Panc1 (cell line): ENCODE results near the gene LPGAT1. TPM values are rescaled to one million over a fixed set of nuclear protein-coding genes. Genes with fewer than 3 reads are reported as not detected.

Experiments
- ATAC-seq: fragments of 200-7000 bp; cut with Tn5 transposase; 2 replicates; pipeline ENCODE4 v1.9.1; 2020; ENCODE audit warnings: mild to moderate bottlenecking, moderate library complexity
- BruUV-seq: library from RNA; stranded (reverse); fragments of 400-500 nt; replicated peaks from 2 replicates; lab custom pipeline; 2021; lab: Mats Ljungman, UMichigan
- CTCF ChIA-PET: fragments of 300-600 bp; sonication (Branson Sonifier 250); formaldehyde crosslinking; loops from one replicate; lab custom pipeline; 2022; ENCODE audit warnings: antibody characterized with exemption; lab: Charles Lee
- POLR2A ChIA-PET: fragments of 300-600 bp; sonication (Branson Sonifier 250); formaldehyde crosslinking; loops from one replicate; lab custom pipeline; 2022; ENCODE audit warnings: antibody characterized with exemption; lab: Charles Lee
- DNase-seq: peaks from one replicate; pipeline ENCODE4 v3.0.0-alpha.2; 2010; ENCODE audit warnings: low read depth, low spot score
- H3K27ac ChIP-seq: 2 replicates; pipeline ENCODE4 v1.5.1; 2011; ENCODE audit warnings: mild to moderate bottlenecking, low read length, inconsistent platforms
- H3K27me3 ChIP-seq: fragments of 200-500 bp; sonication (Bioruptor generic); 2 replicates; pipeline ENCODE4 v1.6.0; 2014; ENCODE audit warnings: low read length, inconsistent platforms; ENCODE audit not compliant: control insufficient read depth, insufficient read depth
- H3K36me3 ChIP-seq: fragments of 200-500 bp; sonication (Bioruptor generic); 2 replicates; pipeline ENCODE4 v1.5.1; 2014; ENCODE audit warnings: inconsistent platforms, mild to moderate bottlenecking, low read length, moderate library complexity; ENCODE audit not compliant: control insufficient read depth, insufficient read depth
- H3K4me1 ChIP-seq: 2 replicates; pipeline ENCODE4 v1.5.1; 2011; ENCODE audit warnings: inconsistent platforms, mild to moderate bottlenecking, low read length, moderate library complexity; ENCODE audit not compliant: control insufficient read depth, insufficient read depth
- H3K4me3 ChIP-seq, 2 experiments: 2 replicates each; pipeline ENCODE4 v1.5.1; 2011 to 2012; ENCODE audit warnings: low read depth in 2 of 2, low read length in 2 of 2, mild to moderate bottlenecking in 2 of 2, inconsistent platforms in 1 of 2, moderate library complexity in 1 of 2
- H3K9me3 ChIP-seq: fragments of 200-500 bp; sonication (Bioruptor generic); 2 replicates; pipeline ENCODE4 v1.5.1; 2014; ENCODE audit warnings: low read depth, mild to moderate bottlenecking, inconsistent platforms, low read length, moderate library complexity; ENCODE audit not compliant: control insufficient read depth, insufficient read depth
- POLR2AphosphoS5 ChIP-seq: IDR thresholded peaks from 2 replicates; pipeline ENCODE4 v1.6.1; 2012; ENCODE audit warnings: mild to moderate bottlenecking, low read depth, low read length, moderate library complexity
- SIN3A ChIP-seq: IDR thresholded peaks from 2 replicates; pipeline ENCODE4 v1.6.1; 2012; ENCODE audit warnings: low read depth, mild to moderate bottlenecking, low read length, moderate library complexity, borderline replicate concordance; ENCODE audit not compliant: insufficient read depth
- TCF7L2 ChIP-seq: IDR thresholded peaks from 2 replicates; pipeline ENCODE4 v1.6.1; 2011; ENCODE audit warnings: mild to moderate bottlenecking, low read depth, low read length, inconsistent platforms
- in situ Hi-C: cut with HindIII; loops from 2 replicates; pipeline ENCODE4 v1.10.0; 2016; ENCODE audit warnings: low sequenced_read_pairs, low pct_unique_long_range_greater_than_20kb
- intact Hi-C: fragments of 100-400 bp; cut with micrococcal nuclease; formaldehyde crosslinking; loops from one replicate; pipeline ENCODE4 v1.10.0; 2022; ENCODE audit not compliant: unreplicated experiment
- total RNA-seq: library from RNA; stranded (reverse); gene quantifications from one replicate; pipeline ENCODE4 v1.2.1, GENCODE V29; 2021; ENCODE audit not compliant: unreplicated experiment
- TF ChIP-seq, protein P1 (sequence below), 2 experiments: IDR thresholded peaks; 2 replicates each; pipeline ENCODE4 v1.6.1; 2011 to 2012; ENCODE audit warnings: low read depth in 2 of 2, control low read depth in 1 of 2, low read length in 1 of 2, mild to moderate bottlenecking in 1 of 2, moderate library complexity in 1 of 2; ENCODE audit not compliant: insufficient read depth in 1 of 2
- TF ChIP-seq, protein P2 (sequence below): fragments of 450-650 bp; IDR thresholded peaks from 2 replicates; pipeline ENCODE4 v1.5.1; 2017; ENCODE audit warnings: mild to moderate bottlenecking

LPGAT1 gene
- total RNA-seq, 1 experiment from 2014 or later = 85.4 TPM

DNA sequence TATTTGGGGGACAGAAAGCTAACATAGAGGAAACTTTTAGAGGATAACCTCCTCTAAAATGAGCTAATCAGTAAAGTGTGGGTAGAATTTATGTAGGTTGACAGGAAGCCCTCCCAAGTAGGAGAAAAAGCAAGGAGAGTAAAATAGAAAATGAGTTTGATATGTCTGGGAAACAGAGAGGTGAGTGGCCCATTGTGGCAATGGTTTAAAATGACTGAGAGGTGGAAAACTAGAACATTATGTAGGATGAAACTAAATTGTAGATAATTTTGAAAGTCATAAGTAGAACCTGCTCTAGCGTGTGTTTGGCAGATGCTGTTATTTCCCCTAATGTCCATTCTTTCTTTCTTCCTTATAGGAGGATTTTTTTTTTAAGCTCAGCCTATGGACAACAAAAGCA is 8.5 kb upstream of the LPGAT1 start:
- ChIA-PET CTCF (no interaction called here), POLR2A (no interaction called here)
- Histone ChIP-seq H3K9me3 (no peaks in the 10 kb centered on the region), H3K4me3 (no peak overlapping the region), H3K4me1 (no peaks in the 10 kb centered on the region; the same call in 1 of the 2 replicates), H3K27me3 (no peaks in the 10 kb centered on the region), H3K36me3 (no peaks in the 10 kb centered on the region), H3K27ac (no peak overlapping the region)
- TF ChIP-seq, protein P1, sequence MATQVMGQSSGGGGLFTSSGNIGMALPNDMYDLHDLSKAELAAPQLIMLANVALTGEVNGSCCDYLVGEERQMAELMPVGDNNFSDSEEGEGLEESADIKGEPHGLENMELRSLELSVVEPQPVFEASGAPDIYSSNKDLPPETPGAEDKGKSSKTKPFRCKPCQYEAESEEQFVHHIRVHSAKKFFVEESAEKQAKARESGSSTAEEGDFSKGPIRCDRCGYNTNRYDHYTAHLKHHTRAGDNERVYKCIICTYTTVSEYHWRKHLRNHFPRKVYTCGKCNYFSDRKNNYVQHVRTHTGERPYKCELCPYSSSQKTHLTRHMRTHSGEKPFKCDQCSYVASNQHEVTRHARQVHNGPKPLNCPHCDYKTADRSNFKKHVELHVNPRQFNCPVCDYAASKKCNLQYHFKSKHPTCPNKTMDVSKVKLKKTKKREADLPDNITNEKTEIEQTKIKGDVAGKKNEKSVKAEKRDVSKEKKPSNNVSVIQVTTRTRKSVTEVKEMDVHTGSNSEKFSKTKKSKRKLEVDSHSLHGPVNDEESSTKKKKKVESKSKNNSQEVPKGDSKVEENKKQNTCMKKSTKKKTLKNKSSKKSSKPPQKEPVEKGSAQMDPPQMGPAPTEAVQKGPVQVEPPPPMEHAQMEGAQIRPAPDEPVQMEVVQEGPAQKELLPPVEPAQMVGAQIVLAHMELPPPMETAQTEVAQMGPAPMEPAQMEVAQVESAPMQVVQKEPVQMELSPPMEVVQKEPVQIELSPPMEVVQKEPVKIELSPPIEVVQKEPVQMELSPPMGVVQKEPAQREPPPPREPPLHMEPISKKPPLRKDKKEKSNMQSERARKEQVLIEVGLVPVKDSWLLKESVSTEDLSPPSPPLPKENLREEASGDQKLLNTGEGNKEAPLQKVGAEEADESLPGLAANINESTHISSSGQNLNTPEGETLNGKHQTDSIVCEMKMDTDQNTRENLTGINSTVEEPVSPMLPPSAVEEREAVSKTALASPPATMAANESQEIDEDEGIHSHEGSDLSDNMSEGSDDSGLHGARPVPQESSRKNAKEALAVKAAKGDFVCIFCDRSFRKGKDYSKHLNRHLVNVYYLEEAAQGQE (IDR thresholded peaks at IDR 0.05; ENCODE audit: insufficient read depth in 1 of 2, low read depth in 2 of 2, low read length in 1 of 2) = no peak
- ATAC-seq = no peak
- DNase-seq = no peak
- no TSS peak for BruUV-seq
- in situ Hi-C loops = no loop called here
- intact Hi-C loops = loop anchor here (10.0 kb wide), 1 partner anchor 106 kb away; no protein-coding TSS in a partner anchor

DNA sequence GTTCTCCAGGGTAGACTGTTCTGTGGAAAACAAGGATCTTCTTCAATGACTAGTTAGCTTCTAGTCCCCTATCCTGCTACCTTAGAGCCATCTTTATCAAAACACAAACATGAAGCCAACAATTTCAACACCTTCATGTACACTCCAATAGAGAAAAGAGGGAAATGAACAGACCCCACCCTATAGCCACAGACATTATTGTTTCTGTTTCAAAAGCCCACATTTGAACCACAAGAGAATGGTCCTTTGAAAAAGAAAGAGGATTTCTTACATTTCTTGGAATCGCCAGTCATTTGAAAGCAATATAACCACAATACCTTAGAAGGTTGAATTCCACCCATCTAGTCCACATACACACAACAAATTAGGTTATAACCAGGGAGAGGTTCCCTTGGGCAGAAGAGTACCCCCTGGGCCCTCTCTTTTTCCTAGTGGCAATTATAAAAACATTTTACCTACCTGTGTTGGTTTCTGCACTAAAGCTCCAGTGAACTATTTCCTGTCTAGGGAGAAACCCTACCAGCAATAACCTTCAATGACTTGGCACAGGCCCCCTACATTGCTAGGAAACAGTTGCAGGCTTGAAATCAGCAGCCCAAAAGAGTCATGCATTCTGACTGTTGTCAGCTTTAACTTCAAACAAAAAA is 2.7 kb upstream of the LPGAT1 start:
- H3K27ac ChIP-seq = no peak overlapping the region
- peaks cover 6% of the 10 kb centered on the region; the same call in 1 of the 2 replicates for H3K36me3 ChIP-seq
- ChIA-PET POLR2A (no interaction called here), CTCF (no interaction called here)
- no peaks in the 10 kb centered on the region for H3K27me3 ChIP-seq
- ATAC-seq = no peak
- no peaks in the 10 kb centered on the region for H3K9me3 ChIP-seq
- no TSS peak for BruUV-seq
- in situ Hi-C loops (no loop called here), intact Hi-C loops (loop anchor here (10.0 kb wide), 1 partner anchor 112 kb away; no protein-coding TSS in a partner anchor)
- H3K4me1 ChIP-seq = peaks cover 11% of the 10 kb centered on the region
- no peak for DNase-seq
- no peak overlapping the region for H3K4me3 ChIP-seq
- TF ChIP-seq POLR2AphosphoS5 (no peak), SIN3A (no peak), TCF7L2 (no peak)
- TF ChIP-seq, protein P1 (IDR thresholded peaks at IDR 0.05; ENCODE audit: insufficient read depth in 1 of 2, low read depth in 2 of 2, low read length in 1 of 2) = no peak
- TF ChIP-seq, protein P2, sequence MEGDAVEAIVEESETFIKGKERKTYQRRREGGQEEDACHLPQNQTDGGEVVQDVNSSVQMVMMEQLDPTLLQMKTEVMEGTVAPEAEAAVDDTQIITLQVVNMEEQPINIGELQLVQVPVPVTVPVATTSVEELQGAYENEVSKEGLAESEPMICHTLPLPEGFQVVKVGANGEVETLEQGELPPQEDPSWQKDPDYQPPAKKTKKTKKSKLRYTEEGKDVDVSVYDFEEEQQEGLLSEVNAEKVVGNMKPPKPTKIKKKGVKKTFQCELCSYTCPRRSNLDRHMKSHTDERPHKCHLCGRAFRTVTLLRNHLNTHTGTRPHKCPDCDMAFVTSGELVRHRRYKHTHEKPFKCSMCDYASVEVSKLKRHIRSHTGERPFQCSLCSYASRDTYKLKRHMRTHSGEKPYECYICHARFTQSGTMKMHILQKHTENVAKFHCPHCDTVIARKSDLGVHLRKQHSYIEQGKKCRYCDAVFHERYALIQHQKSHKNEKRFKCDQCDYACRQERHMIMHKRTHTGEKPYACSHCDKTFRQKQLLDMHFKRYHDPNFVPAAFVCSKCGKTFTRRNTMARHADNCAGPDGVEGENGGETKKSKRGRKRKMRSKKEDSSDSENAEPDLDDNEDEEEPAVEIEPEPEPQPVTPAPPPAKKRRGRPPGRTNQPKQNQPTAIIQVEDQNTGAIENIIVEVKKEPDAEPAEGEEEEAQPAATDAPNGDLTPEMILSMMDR = no peak
